Endothelial cell of umbilical vein (primary cell): Measurements from ENCODE around the gene CEP55.

Experiments used
- CTCF ChIP-seq, 2 donors: IDR thresholded peaks; 1 replicate in 1 of 2; 2 replicates in 1 of 2; pipeline ENCODE4 v1.5.1; 2011; ENCODE audit warnings: low read length in 2 of 2, mild to moderate bottlenecking in 2 of 2, moderate library complexity in 2 of 2, control low read depth in 1 of 2, inconsistent platforms in 1 of 2, low read depth in 1 of 2; ENCODE audit not compliant: insufficient read depth in 1 of 2; ENCODE audit errors: extremely low read depth in 1 of 2
- EZH2 ChIP-seq: IDR thresholded peaks from 2 replicates; pipeline ENCODE4 v1.6.1; 2012; ENCODE audit warnings: borderline replicate concordance, low read depth, mild to moderate bottlenecking, moderate library complexity, low read length, inconsistent platforms; ENCODE audit not compliant: severe bottlenecking
- POLR2A ChIP-seq: IDR thresholded peaks from 2 replicates; pipeline ENCODE4 v1.6.1; 2012; ENCODE audit warnings: low read depth, mild to moderate bottlenecking, control low read depth, low read length
- POLR2AphosphoS5 ChIP-seq: IDR thresholded peaks from 2 replicates; pipeline ENCODE4 v1.6.1; 2012; ENCODE audit warnings: low read depth, mild to moderate bottlenecking, control low read depth, low read length, moderate library complexity; ENCODE audit not compliant: insufficient read depth

DNA sequence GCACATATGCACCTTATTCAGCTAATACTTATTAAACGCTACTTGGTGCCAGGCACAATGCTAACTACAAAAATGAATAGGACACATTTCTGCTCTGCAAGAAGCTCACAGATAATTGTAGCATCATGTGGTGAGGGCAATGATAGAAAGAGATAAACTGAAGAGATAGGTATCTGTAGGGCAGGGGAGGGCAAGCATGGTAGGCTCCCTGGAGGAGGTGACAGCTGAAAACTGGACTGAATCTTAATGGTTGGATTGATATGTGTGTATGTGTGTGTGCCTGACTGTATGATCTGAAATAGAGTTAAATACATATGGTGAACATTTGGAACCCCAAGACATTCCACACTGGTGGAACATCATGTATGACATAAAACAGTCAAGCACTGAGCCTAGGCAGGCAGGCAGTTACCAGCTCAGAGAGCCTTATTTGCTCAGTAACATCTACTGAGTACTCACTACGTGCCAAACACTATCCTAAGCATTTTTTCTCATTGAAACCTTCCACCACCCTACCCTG, 4.8 kb upstream of the CEP55 start:
- TF ChIP-seq CTCF (IDR thresholded peaks at IDR 0.05; ENCODE audit: extremely low read depth in 1 of 2, insufficient read depth in 1 of 2, low read depth in 1 of 2, low read length in 2 of 2) (no peak), POLR2A (no peak), POLR2AphosphoS5 (no peak), EZH2 (no peak)
